Mucosa of descending colon (tissue), 3 donors: ENCODE data around the gene PHYKPL. TPM values are rescaled to one million over a fixed set of nuclear protein-coding genes. Genes with fewer than 3 reads are reported as not detected.
"Not testable (repeated sequence)": the region's sequence is repeated elsewhere in the genome, so short reads cannot be mapped to it uniquely, and the experiment has no call there.

Source experiments
- ATAC-seq: fragments of 200-7000 bp; cut with Tn5 transposase; one replicate; pipeline ENCODE4 v1.9.1; 2020; ENCODE audit warnings: mild to moderate bottlenecking, moderate library complexity
- DNase-seq, 3 donors: peaks; one replicate each; pipeline ENCODE4 v3.0.0-alpha.2; 2020
- H3K36me3 ChIP-seq: fragments of 200-600 bp; one replicate; pipeline ENCODE4 v1.8.0; 2021; ENCODE audit warnings: low read depth, mild to moderate bottlenecking
- H3K4me1 ChIP-seq: fragments of 200-600 bp; one replicate; pipeline ENCODE4 v1.8.0; 2021; ENCODE audit warnings: low read depth, mild to moderate bottlenecking
- H3K4me3 ChIP-seq: fragments of 200-600 bp; one replicate; pipeline ENCODE4 v1.8.0; 2021; ENCODE audit warnings: mild to moderate bottlenecking
- H3K9me3 ChIP-seq: fragments of 200-600 bp; one replicate; pipeline ENCODE4 v1.8.0; 2021; ENCODE audit warnings: mild to moderate bottlenecking
- intact Hi-C, 2 donors: fragments of 100-400 bp; cut with DNase I in 1 of 2; cut with micrococcal nuclease in 1 of 2; formaldehyde crosslinking; loops; one replicate each; pipeline versions ENCODE4 v1.11.0 to v1.11.1; 2022; cut with DNase I, micrococcal nuclease
- total RNA-seq, 3 donors: library from RNA; stranded (reverse); fragmentation: NEBNext Ultra II Directional in 2 of 3; extraction: Animal tissue kit (Norgen Biotek cat#: 25700) in 2 of 3; gene quantifications; one replicate each; pipeline versions ENCODE4 v1.2.1 to v1.2.4, GENCODE V29; 2021 to 2023
- TF ChIP-seq, protein P1 (sequence below): fragments of 200-600 bp; IDR thresholded peaks from one replicate; pipeline ENCODE4 v1.8.0; 2022; ENCODE audit warnings: antibody characterized with exemption, mild to moderate bottlenecking
- donor health status: DM: no; HTN: no; CAD: no; lungs with moderate emphysema.
- donor health status: DM: no; HTN: no; CAD: no.
- donor health status: DM: no; HTN: yes; CAD: no.

Gene PHYKPL
- total RNA-seq, 3 donors from 2014 or later, result 179 to 331 (median 194) TPM

DNA sequence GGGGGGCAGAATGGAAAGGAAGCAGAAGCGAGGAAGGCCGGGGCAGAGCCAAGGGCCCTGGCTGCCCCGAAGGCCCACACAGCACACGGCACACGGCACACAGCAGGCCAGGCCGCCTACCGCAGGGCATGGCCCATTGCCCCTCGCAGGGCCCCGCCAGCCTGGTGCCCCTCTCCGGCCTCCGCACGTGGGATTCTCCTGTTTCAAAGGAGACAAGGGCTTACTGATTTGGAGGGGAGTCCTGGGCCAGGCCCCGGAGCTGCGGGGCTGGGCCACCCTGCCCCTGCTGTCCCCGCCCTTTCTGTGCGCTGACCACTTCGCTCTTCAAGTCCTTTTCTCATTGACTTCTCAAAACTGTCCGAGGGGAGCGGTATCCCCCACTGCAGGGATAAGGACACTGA lies 7.7 kb upstream of the PHYKPL start:
- DNase-seq (no peak), ATAC-seq (no peak)
- no peaks in the 10 kb centered on the region for H3K9me3 ChIP-seq
- TF ChIP-seq, protein P1, sequence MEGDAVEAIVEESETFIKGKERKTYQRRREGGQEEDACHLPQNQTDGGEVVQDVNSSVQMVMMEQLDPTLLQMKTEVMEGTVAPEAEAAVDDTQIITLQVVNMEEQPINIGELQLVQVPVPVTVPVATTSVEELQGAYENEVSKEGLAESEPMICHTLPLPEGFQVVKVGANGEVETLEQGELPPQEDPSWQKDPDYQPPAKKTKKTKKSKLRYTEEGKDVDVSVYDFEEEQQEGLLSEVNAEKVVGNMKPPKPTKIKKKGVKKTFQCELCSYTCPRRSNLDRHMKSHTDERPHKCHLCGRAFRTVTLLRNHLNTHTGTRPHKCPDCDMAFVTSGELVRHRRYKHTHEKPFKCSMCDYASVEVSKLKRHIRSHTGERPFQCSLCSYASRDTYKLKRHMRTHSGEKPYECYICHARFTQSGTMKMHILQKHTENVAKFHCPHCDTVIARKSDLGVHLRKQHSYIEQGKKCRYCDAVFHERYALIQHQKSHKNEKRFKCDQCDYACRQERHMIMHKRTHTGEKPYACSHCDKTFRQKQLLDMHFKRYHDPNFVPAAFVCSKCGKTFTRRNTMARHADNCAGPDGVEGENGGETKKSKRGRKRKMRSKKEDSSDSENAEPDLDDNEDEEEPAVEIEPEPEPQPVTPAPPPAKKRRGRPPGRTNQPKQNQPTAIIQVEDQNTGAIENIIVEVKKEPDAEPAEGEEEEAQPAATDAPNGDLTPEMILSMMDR, result no peak
- intact Hi-C loops, result no loop called here
- no peak overlapping the region for H3K4me3 ChIP-seq
- peaks cover 27% of the 10 kb centered on the region for H3K4me1 ChIP-seq
- H3K36me3 ChIP-seq, result no peaks in the 10 kb centered on the region

DNA sequence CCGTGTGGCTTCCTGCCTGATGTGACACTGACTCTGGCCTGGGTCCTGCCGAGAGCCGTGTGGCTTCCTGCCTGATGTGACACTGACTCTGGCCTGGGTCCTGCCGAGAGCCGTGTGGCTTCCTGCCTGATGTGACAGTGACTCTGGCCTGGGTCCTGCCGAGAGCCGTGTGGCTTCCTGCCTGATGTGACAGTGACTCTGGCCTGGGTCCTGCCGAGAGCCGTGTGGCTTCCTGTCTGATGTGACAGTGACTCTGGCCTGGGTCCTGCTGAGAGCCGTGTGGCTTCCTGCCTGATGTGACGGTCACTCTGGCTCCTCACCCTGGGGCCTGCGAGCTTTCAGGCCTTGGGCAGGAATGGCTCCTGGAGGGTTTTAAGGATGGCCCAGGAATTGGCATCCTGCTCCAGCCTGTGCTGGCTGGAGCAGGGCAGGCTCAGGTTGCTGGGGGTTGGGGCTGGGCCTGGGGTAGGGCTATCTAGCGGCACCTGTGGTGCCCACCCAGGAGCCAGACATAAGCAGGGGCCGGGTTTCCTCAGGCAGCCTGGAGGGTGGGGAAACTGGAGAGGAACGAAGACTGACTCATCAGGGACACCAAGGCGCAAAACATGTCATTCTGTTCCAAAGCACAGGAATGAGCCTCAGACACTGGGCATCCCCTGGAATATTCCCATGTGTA lies 7.2 kb upstream of the PHYKPL start:
- H3K36me3 ChIP-seq, H3K4me3 ChIP-seq, H3K9me3 ChIP-seq, ATAC-seq, intact Hi-C loops: not testable (repeated sequence)
- DNase-seq, result peak in 1 of 3 donors; percentile 42
- peaks cover 27% of the 10 kb centered on the region for H3K4me1 ChIP-seq

DNA sequence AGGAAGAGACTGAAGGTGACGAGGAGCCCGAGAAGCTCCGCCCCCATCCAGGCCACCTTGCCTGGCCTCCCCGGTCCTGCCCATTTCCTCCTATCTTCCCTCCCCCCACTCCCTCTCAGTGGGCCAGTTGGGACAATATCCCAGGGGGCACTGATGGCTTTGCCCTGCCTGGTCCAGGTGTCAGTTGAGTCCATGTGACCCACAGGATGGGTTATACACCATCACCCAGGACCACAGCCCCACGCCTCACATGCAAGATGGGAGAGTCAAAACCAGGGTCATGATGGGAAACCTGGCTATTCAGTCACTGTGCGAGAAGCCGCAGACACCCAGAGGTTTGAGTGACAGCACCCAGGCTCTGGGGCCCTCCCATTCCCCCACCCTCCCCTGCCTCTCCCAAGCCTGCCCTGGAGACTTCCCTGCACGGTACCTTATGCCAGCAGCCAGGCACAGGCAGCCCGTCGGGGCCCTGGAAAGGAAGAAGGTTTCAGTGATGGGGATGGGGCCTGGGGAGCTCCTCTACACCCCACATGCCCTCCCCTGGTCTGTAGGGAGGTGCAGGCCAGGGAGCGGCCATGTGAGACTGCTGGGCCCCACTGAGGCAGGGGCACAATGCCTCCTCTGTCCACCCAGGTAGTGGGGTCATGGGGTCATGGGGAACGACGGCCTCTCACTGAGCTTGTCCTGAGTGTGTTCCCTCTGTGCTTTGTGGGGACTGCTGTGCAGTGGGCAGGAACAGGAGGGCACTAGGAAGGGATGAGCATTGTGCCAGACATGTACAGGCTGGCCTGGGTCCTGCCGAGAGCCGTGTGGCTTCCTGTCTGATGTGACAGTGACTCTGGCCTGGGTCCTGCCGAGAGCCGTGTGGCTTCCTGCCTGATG lies 6.3 kb upstream of the PHYKPL start:
- intact Hi-C loops, result no loop called here
- Histone ChIP-seq H3K9me3 (no peaks in the 10 kb centered on the region), H3K4me1 (peaks cover 27% of the 10 kb centered on the region), H3K4me3 (no peak overlapping the region), H3K36me3 (no peaks in the 10 kb centered on the region)
- TF ChIP-seq, protein P1, result no peak
- DNase-seq (peak in 1 of 3 donors; percentile 40), ATAC-seq (no peak)

DNA sequence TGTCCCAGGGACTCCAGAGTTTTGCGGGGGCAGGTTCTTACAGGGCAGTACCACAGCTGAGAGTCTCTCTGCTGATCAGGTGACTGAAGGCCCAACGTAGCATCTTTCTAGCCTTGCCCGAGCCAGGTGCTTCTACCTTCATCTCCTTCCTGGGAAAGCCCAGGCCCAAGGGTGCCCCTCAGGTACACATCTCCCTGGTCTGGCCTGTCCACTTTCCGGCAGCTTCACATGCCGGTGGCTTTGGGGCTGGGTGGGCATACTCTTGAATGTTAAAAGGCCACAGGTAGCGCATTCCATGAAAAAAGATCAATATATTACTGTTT lies 5.7 kb upstream of the PHYKPL start:
- DNase-seq (no peak), ATAC-seq (no peak)
- Histone ChIP-seq H3K36me3 (no peaks in the 10 kb centered on the region), H3K4me1 (peaks cover 27% of the 10 kb centered on the region), H3K9me3 (no peaks in the 10 kb centered on the region), H3K4me3 (no peak overlapping the region)
- TF ChIP-seq, protein P1, result no peak
- intact Hi-C loops, result no loop called here

DNA sequence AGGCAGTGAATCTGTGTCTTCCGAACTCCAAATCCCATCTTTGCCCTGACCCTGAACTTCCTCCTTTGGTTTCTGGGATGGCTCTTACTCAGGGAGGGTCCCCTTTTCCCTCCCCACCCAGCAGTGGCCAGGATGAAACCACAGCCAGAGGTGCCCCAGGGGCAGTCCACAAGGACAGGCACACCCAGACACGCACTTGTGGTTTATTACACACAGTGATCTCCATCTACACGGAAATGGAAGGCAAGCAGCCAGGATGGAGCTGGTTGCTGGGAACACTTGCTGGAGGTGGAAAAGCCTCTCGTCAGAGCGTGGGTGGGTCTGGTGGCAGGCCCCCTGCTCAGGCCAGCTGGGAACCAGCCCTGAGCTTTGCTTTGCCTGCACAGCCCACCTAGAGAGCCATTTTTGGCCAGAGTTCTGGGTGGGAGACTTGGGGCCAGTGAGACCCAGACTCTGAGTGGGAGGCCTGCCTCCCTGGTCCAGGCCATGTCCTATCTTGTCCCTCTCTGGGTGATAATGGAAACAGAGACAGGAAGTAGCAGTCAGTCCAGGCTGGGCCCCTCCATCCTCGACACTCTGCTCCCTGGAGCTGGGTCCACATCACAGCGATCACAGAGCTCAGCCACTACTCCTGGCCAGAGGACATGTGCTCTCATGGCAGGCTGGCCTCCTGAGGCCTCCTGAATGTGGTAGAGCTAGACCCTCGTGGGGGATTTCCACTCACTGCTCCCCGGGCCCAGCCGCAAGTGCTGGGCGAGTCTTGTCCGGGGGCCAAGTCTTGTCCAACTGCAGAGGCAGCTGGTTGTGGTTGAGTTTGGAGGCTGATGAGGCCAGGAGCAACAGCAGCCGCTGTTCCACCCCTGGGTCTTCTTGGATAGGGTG lies 5.1 kb upstream of the PHYKPL start:
- no peak overlapping the region for H3K4me3 ChIP-seq
- H3K9me3 ChIP-seq, result no peaks in the 10 kb centered on the region
- ATAC-seq, result peak; percentile 67
- H3K36me3 ChIP-seq, result no peaks in the 10 kb centered on the region
- peaks cover 27% of the 10 kb centered on the region for H3K4me1 ChIP-seq
- TF ChIP-seq, protein P1, result no peak
- peak; percentile 72 to 83 (median 81) for DNase-seq
- intact Hi-C loops, result no loop called here
